ENCODE results near the gene PRKAG2.

Gene PRKAG2

DNA sequence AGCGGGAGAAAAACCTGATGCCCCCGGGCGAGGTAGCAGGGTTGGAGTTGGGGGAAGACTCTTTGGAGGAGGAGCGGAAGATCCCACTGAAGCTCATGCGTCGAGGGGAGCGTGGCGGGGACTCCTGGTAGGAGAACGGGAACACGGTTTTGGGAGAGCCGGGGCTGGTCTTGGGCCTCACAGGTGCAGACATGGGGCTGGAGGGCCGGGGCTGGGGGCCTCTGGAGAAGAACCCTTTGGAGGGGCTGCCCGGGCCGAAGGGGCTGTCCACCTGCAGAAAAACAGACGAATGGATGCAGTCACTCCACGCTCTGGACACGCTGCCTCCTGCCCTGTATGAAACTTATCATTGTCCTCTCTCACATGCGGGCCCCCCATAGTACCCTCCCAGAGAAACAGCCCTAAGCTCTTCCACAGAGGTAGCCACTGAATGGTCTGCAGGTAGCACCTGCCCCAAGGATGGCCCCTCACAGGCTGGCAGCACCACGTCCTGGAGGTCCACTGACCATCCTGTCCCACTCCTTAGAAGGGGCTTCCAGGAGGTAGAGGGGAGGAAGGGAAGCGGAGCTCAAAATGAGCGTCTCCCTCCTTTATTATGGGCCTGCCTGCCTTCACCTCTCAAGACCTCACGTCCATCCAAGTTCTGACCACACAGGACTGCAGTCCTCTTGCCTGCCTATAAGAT, 95.6 kb downstream of the PRKAG2 start:
- peak overlapping the region; percentile 42 for H3K27ac Mint-ChIP-seq
- no peaks in the 10 kb centered on the region for H3K9me3 Mint-ChIP-seq
- no peak overlapping the region for H3K4me3 Mint-ChIP-seq
- H3K27me3 Mint-ChIP-seq, result no peaks in the 10 kb centered on the region
- ATAC-seq, result no peak
- DNase-seq, result no peak
- H3K36me3 Mint-ChIP-seq (ENCODE audit: low read depth), result no peaks in the 10 kb centered on the region
- peaks cover 5% of the 10 kb centered on the region for H3K4me1 Mint-ChIP-seq

GRCh38 chr7:151780631-151781030, 96.3 kb downstream of the PRKAG2 start:
- peaks cover 5% of the 10 kb centered on the region for H3K4me1 Mint-ChIP-seq

DNA sequence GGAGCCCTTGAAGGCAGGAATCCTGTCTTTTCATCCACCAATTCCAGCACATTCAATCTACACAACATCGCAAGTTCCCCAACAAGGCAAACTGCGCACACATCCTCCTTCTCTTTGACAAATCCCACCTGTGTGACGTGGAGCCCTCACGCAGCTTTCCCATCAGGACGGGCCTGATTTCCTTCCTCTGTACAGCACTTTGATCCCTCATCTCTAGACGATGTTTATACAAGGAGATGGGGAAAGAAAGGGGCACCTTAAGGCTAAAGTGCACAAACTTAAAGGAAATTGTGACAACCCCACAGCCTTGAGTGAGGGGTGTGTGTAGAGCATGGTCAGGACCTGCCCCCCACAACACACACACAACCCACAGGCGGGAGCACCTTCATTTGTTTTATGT, 97.2 kb downstream of the PRKAG2 start:
- no peak for DNase-seq
- H3K27ac Mint-ChIP-seq, result peak overlapping the region; percentile 34
- H3K36me3 Mint-ChIP-seq (ENCODE audit: low read depth), result no peaks in the 10 kb centered on the region
- ATAC-seq, result no peak
- no peaks in the 10 kb centered on the region for H3K9me3 Mint-ChIP-seq
- H3K4me3 Mint-ChIP-seq, result no peak overlapping the region
- H3K4me1 Mint-ChIP-seq, result peaks cover 5% of the 10 kb centered on the region
- no peaks in the 10 kb centered on the region for H3K27me3 Mint-ChIP-seq

More at GRCh38 chr7:151780631-151781030, 96.3 kb downstream of the PRKAG2 start:
- DNase-seq, result no peak
- Mint-ChIP-seq H3K9me3 (no peaks in the 10 kb centered on the region), H3K27ac (no peak overlapping the region), H3K36me3 (ENCODE audit: low read depth) (no peaks in the 10 kb centered on the region), H3K27me3 (no peaks in the 10 kb centered on the region), H3K4me3 (no peak overlapping the region)
- no peak for ATAC-seq

DNA sequence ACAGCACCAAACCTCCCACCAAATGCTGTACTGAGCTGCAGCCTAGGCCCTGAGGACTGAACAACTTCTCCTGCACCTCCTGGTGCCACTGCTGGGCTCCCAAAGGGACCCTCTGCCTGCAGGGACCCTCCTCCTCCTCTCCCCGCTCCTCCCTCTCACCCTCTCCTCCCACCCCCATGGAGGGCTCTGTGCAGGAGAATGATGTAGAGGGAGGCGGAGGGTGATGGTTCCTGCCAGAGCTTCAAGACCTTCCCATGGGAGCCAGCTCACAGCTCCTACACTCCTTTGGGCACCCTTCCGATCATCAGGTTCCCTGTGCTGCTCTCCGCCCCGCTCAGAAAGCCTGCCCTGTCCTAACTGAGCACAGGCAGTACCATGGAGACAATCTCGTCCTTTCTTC, 97.7 kb downstream of the PRKAG2 start:
- Mint-ChIP-seq H3K36me3 (ENCODE audit: low read depth) (no peaks in the 10 kb centered on the region), H3K4me1 (peaks cover 5% of the 10 kb centered on the region), H3K27me3 (no peaks in the 10 kb centered on the region), H3K9me3 (no peaks in the 10 kb centered on the region), H3K27ac (peak overlapping the region; percentile 34), H3K4me3 (no peak overlapping the region)
- no peak for ATAC-seq
- no peak for DNase-seq

DNA sequence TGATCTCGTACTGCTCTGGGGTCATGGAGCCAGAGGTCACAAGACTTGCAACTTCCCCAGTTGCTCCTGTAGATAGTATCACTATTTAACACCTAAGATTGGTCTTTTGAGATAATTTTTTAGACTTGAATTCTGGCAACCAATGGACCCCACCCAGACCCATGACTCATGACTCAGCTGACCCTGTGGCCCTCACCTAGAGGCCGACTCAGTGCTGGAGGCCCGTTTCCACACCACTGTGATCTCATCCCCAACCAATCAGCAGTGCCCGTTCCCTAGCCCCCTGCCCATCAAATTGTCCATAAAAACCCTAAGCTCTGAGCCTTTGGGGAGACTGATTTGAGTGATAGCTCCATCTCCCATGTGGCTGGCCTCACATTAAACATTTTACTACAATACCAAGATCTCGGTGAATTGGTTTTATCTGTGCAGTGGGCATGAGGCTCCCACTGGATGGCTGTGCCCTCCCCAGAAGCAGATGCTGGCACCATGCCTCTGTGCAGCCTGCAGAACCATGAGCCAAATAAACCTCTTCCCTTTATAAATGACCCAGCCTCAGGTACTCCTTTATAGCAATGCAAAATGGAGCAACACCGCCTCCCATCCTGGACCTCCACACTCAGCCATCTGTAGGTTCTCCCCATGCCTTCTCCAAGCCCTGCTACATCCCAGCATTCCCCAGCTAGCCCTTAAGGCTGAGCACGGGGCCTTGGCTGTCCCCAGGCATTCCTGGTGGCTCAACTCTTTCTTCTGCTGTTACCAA, 98.8 kb downstream of the PRKAG2 start:
- H3K4me3 Mint-ChIP-seq, result no peak overlapping the region
- DNase-seq, result no peak
- no peak for ATAC-seq
- peaks cover 2% of the 10 kb centered on the region for H3K4me1 Mint-ChIP-seq
- no peaks in the 10 kb centered on the region for H3K27me3 Mint-ChIP-seq
- H3K27ac Mint-ChIP-seq, result no peak overlapping the region
- H3K9me3 Mint-ChIP-seq, result no peaks in the 10 kb centered on the region
- H3K36me3 Mint-ChIP-seq (ENCODE audit: low read depth), result no peaks in the 10 kb centered on the region

GRCh38 chr7:151777495-151777880, 99.4 kb downstream of the PRKAG2 start:
- peaks cover under 1% of the 10 kb centered on the region for H3K4me1 Mint-ChIP-seq
- DNase-seq (no peak), ATAC-seq (no peak)
- no peaks in the 10 kb centered on the region for H3K36me3 Mint-ChIP-seq (ENCODE audit: low read depth)
- H3K27me3 Mint-ChIP-seq, result no peaks in the 10 kb centered on the region
- no peaks in the 10 kb centered on the region for H3K9me3 Mint-ChIP-seq
- H3K27ac Mint-ChIP-seq, result no peak overlapping the region
- no peak overlapping the region for H3K4me3 Mint-ChIP-seq

- no peaks in the 10 kb centered on the region for H3K9me3 Mint-ChIP-seq
- no peak for ATAC-seq
- H3K27me3 Mint-ChIP-seq, result no peaks in the 10 kb centered on the region
- no peaks in the 10 kb centered on the region for H3K4me1 Mint-ChIP-seq
- H3K36me3 Mint-ChIP-seq (ENCODE audit: low read depth), result no peaks in the 10 kb centered on the region
- H3K27ac Mint-ChIP-seq, result no peak overlapping the region
- no peak for DNase-seq
- H3K4me3 Mint-ChIP-seq, result no peak overlapping the region
Observed at GRCh38 chr7:151776876-151777494, 99.9 kb downstream of the PRKAG2 start.

GRCh38 chr7:151776446-151776845, 100.5 kb downstream of the PRKAG2 start:
- Mint-ChIP-seq H3K9me3 (no peaks in the 10 kb centered on the region), H3K4me1 (peaks cover 2% of the 10 kb centered on the region), H3K27me3 (no peaks in the 10 kb centered on the region), H3K36me3 (ENCODE audit: low read depth) (no peaks in the 10 kb centered on the region), H3K27ac (no peak overlapping the region), H3K4me3 (no peak overlapping the region)
- DNase-seq (no peak), ATAC-seq (no peak)

DNA sequence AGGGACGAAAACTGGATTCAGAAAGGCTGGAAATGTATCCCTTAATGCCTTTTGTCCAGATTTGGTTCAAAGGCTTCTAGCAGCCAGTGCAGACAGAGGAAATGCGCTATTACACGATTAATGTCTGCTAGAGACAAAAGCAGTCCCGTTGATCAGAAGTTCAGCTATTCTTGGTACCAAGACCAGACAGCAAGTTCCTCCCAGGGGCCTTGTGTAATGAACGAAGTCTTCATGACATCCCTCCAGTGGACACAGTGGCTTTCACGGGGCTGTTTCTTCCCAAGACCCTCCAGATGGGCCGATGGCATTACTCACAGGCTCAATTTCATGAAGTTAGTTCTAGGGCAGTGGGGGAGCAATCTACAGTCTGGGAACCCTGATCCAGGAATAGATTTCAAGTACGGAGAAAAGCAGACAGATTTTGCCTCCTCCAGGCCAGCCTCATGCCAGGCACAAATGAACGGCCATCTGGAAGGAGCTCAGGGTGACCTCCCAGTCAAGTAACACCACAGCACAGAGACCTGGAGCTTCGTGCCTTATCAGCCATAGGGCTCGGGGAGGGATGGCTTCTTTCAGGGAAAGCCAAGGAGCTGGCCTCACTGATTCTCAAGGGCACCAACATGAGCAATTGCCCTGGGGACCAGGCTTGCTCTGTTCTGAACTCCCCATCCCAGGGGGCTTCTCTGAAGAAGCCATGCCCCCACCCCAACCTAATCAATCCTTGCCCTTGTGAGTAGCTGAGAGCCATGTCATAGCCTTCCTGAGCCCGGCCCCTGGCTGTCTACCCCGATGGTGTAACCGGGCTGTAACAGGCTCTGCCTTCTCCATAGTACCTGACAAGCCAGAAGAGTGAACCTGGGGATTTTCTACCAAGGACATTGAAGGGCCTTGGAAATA, 101.1 kb downstream of the PRKAG2 start:
- ATAC-seq (no peak), DNase-seq (no peak)
- Mint-ChIP-seq H3K27me3 (no peaks in the 10 kb centered on the region), H3K36me3 (ENCODE audit: low read depth) (no peaks in the 10 kb centered on the region), H3K27ac (no peak overlapping the region), H3K4me1 (peaks cover 8% of the 10 kb centered on the region), H3K4me3 (no peak overlapping the region), H3K9me3 (no peaks in the 10 kb centered on the region)

DNA sequence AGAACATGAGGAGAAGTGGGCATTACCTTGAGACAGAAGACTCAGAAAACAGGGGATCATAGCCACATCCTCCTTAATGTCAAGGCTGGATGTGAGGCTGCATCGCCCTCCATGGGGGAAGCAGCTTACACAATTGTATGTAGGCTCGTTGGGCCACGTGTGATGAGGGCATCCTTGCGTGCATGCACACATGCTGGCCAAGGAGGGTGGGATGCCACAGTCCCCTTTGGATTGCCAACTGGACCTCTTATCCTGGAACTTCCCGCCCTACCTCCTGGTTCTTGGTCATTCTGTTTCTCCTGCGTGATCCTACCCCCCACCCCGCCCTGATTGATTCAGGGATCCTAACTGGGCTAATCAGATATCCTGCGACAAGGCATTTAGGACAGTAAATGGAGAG, 102.0 kb downstream of the PRKAG2 start:
- no peak for DNase-seq
- Mint-ChIP-seq H3K4me1 (peaks cover 15% of the 10 kb centered on the region), H3K9me3 (no peaks in the 10 kb centered on the region), H3K27me3 (no peaks in the 10 kb centered on the region), H3K27ac (no peak overlapping the region), H3K36me3 (ENCODE audit: low read depth) (no peaks in the 10 kb centered on the region), H3K4me3 (no peak overlapping the region)
- ATAC-seq, result no peak

DNA sequence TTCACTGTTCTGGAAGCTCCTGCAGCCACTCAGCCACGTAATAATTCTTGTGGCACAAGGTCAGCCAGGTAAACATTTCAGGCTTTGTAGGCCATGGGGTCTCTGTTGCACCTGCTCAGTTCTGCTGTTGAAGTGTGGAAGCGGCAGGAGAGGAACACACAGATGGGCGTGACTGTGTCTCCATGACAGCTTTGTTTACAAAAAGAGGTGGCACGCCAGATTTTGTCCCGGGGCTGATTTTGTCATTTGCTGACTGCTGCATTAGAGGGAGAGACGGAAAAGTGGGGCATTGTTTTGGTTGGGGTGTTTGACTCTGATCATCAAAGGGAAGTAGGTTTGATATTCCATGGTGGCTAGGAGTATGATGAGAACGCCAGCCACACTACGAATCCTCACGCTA, 103.1 kb downstream of the PRKAG2 start:
- ATAC-seq (no peak), DNase-seq (no peak)
- H3K27me3 Mint-ChIP-seq, result no peaks in the 10 kb centered on the region
- no peak overlapping the region for H3K27ac Mint-ChIP-seq
- peaks cover 26% of the 10 kb centered on the region for H3K4me1 Mint-ChIP-seq
- H3K9me3 Mint-ChIP-seq, result no peaks in the 10 kb centered on the region
- no peak overlapping the region for H3K4me3 Mint-ChIP-seq
- no peaks in the 10 kb centered on the region for H3K36me3 Mint-ChIP-seq (ENCODE audit: low read depth)

DNA sequence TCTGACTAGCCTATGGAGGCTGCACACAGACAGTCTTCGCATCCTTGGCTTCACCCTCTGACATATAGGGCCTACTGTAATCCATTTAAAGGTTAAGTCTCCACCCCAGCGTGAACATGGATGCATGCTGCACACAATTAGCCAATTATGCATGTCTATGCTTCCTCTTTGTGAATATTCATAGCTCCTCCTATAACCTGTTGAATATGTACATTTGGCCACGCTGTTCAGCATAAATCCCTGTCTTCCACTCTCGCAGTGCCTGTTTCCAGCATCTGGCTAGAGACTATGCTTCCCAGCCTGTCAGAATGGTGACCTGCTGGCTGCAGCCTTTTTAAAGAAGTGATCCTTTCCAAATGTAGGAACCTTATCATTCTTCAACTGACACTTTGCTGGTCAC, 106.7 kb downstream of the PRKAG2 start:
- Mint-ChIP-seq H3K4me1 (peaks cover 57% of the 10 kb centered on the region), H3K36me3 (ENCODE audit: low read depth) (peaks cover 2% of the 10 kb centered on the region), H3K9me3 (no peaks in the 10 kb centered on the region), H3K4me3 (peak overlapping the region; percentile 72), H3K27me3 (no peaks in the 10 kb centered on the region), H3K27ac (peak overlapping the region; percentile 95)
- DNase-seq (no peak), ATAC-seq (no peak)

GRCh38 chr7:151769188-151769821, 107.6 kb downstream of the PRKAG2 start:
- Mint-ChIP-seq H3K27ac (peak overlapping the region; percentile 95), H3K4me3 (peak overlapping the region; percentile 72), H3K9me3 (no peaks in the 10 kb centered on the region), H3K27me3 (no peaks in the 10 kb centered on the region), H3K36me3 (ENCODE audit: low read depth) (peaks cover 4% of the 10 kb centered on the region), H3K4me1 (peaks cover 60% of the 10 kb centered on the region)
- ATAC-seq (peak; percentile 93), DNase-seq (peak; percentile 50)

GRCh38 chr7:151768805-151769187, 108.1 kb downstream of the PRKAG2 start:
- Mint-ChIP-seq H3K9me3 (no peaks in the 10 kb centered on the region), H3K4me3 (peak overlapping the region; percentile 72), H3K27me3 (no peaks in the 10 kb centered on the region), H3K4me1 (peaks cover 60% of the 10 kb centered on the region), H3K27ac (peak overlapping the region; percentile 95), H3K36me3 (ENCODE audit: low read depth) (peaks cover 4% of the 10 kb centered on the region)
- ATAC-seq, result no peak
- DNase-seq, result peak; percentile 20
